Measurements from ENCODE around the gene TEX48.

Gene TEX48

GRCh38 chr9:114723931-114724330 lies 41.9 kb upstream of the TEX48 start:
- H3K27me3 ChIP-seq (ENCODE audit: insufficient read depth, low read length, poor library complexity), result no peaks in the 10 kb centered on the region
- H3K36me3 ChIP-seq (ENCODE audit: control insufficient read depth, insufficient read depth, low read length), result no peaks in the 10 kb centered on the region
- no peak for DNase-seq
- no peak overlapping the region for H3K4me2 ChIP-seq (ENCODE audit: low read length)
- H2AK5ac ChIP-seq (ENCODE audit: low read length), result no peak overlapping the region
- no peak overlapping the region for H3K9ac ChIP-seq (ENCODE audit: low read length)
- H3K4me3 ChIP-seq (ENCODE audit: low read length), result no peak overlapping the region
- no peaks in the 10 kb centered on the region for H3K4me1 ChIP-seq (ENCODE audit: control insufficient read depth, low read depth, low read length)
- no peak overlapping the region for H3K18ac ChIP-seq (ENCODE audit: low read length)
- H3K27ac ChIP-seq (ENCODE audit: low read depth, low read length), result no peak overlapping the region
- H3K79me2 ChIP-seq (ENCODE audit: control insufficient read depth, insufficient read depth, low read length), result no peaks in the 10 kb centered on the region
- no peak overlapping the region for H2BK120ac ChIP-seq (ENCODE audit: low read depth, low read length)
- no peak overlapping the region for H4K5ac ChIP-seq (ENCODE audit: low read length)
- H4K8ac ChIP-seq (ENCODE audit: low read depth, low read length), result no peak overlapping the region
- no peak overlapping the region for H2BK15ac ChIP-seq (replicated peaks; ENCODE audit: low read depth)
- no peak overlapping the region for H3K23ac ChIP-seq (ENCODE audit: low read length)
- no peak overlapping the region for H3K56ac ChIP-seq (ENCODE audit: low read length)
- H2BK5ac ChIP-seq (ENCODE audit: low read length), result no peak overlapping the region
- no peaks in the 10 kb centered on the region for H3K79me1 ChIP-seq (ENCODE audit: low read length)
- no peak overlapping the region for H3K4ac ChIP-seq (ENCODE audit: low read depth, low read length)
- no CpG with 5 or more reads among the region's 1 CpG for whole genome bisulfite sequencing (ENCODE audit: extremely low coverage, insufficient coverage, low lambda C conversion rate)

- Histone ChIP-seq H2BK5ac (ENCODE audit: low read length) (no peak overlapping the region), H3K23ac (ENCODE audit: low read length) (no peak overlapping the region), H3K18ac (ENCODE audit: low read length) (no peak overlapping the region), H3K27me3 (ENCODE audit: insufficient read depth, low read length, poor library complexity) (no peaks in the 10 kb centered on the region), H3K79me2 (ENCODE audit: control insufficient read depth, insufficient read depth, low read length) (no peaks in the 10 kb centered on the region), H3K4ac (ENCODE audit: low read depth, low read length) (no peak overlapping the region), H3K4me3 (ENCODE audit: low read length) (no peak overlapping the region), H3K56ac (ENCODE audit: low read length) (no peak overlapping the region), H2BK120ac (ENCODE audit: low read depth, low read length) (no peak overlapping the region), H3K4me2 (ENCODE audit: low read length) (no peak overlapping the region), H2AK5ac (ENCODE audit: low read length) (no peak overlapping the region), H2BK15ac (replicated peaks; ENCODE audit: low read depth) (no peak overlapping the region), H3K36me3 (ENCODE audit: control insufficient read depth, insufficient read depth, low read length) (no peaks in the 10 kb centered on the region), H3K4me1 (ENCODE audit: control insufficient read depth, low read depth, low read length) (no peaks in the 10 kb centered on the region), H4K8ac (ENCODE audit: low read depth, low read length) (no peak overlapping the region), H3K79me1 (ENCODE audit: low read length) (no peaks in the 10 kb centered on the region), H3K27ac (ENCODE audit: low read depth, low read length) (no peak overlapping the region), H3K9ac (ENCODE audit: low read length) (no peak overlapping the region), H4K5ac (ENCODE audit: low read length) (no peak overlapping the region)
- DNase-seq, result no peak
- WGBS (ENCODE audit: extremely low coverage, insufficient coverage, low lambda C conversion rate), result no CpG with 5 or more reads among the region's 7 CpGs
Observed at GRCh38 chr9:114722937-114723620, 41.1 kb upstream of the TEX48 start.

GRCh38 chr9:114722081-114722621 lies 40.2 kb upstream of the TEX48 start:
- no CpG with 5 or more reads among the region's 7 CpGs for WGBS (ENCODE audit: extremely low coverage, insufficient coverage, low lambda C conversion rate)
- Histone ChIP-seq H3K9ac (ENCODE audit: low read length) (no peak overlapping the region), H3K4ac (ENCODE audit: low read depth, low read length) (no peak overlapping the region), H4K5ac (ENCODE audit: low read length) (no peak overlapping the region), H3K4me2 (ENCODE audit: low read length) (no peak overlapping the region), H3K36me3 (ENCODE audit: control insufficient read depth, insufficient read depth, low read length) (no peaks in the 10 kb centered on the region), H3K79me2 (ENCODE audit: control insufficient read depth, insufficient read depth, low read length) (no peaks in the 10 kb centered on the region), H3K4me3 (ENCODE audit: low read length) (no peak overlapping the region), H3K27me3 (ENCODE audit: insufficient read depth, low read length, poor library complexity) (no peaks in the 10 kb centered on the region), H3K23ac (ENCODE audit: low read length) (no peak overlapping the region), H3K56ac (ENCODE audit: low read length) (no peak overlapping the region), H2AK5ac (ENCODE audit: low read length) (no peak overlapping the region), H2BK5ac (ENCODE audit: low read length) (no peak overlapping the region), H3K79me1 (ENCODE audit: low read length) (no peaks in the 10 kb centered on the region), H3K4me1 (ENCODE audit: control insufficient read depth, low read depth, low read length) (no peaks in the 10 kb centered on the region), H3K27ac (ENCODE audit: low read depth, low read length) (no peak overlapping the region), H2BK15ac (replicated peaks; ENCODE audit: low read depth) (no peak overlapping the region), H3K18ac (ENCODE audit: low read length) (no peak overlapping the region), H2BK120ac (ENCODE audit: low read depth, low read length) (no peak overlapping the region), H4K8ac (ENCODE audit: low read depth, low read length) (no peak overlapping the region)
- DNase-seq, result no peak

GRCh38 chr9:114721491-114722079 lies 39.6 kb upstream of the TEX48 start:
- Histone ChIP-seq H3K4ac (ENCODE audit: low read depth, low read length) (no peak overlapping the region), H3K79me2 (ENCODE audit: control insufficient read depth, insufficient read depth, low read length) (no peaks in the 10 kb centered on the region), H3K79me1 (ENCODE audit: low read length) (no peaks in the 10 kb centered on the region), H3K4me2 (ENCODE audit: low read length) (no peak overlapping the region), H3K27ac (ENCODE audit: low read depth, low read length) (no peak overlapping the region), H4K5ac (ENCODE audit: low read length) (no peak overlapping the region), H3K4me1 (ENCODE audit: control insufficient read depth, low read depth, low read length) (no peaks in the 10 kb centered on the region), H4K8ac (ENCODE audit: low read depth, low read length) (no peak overlapping the region), H2BK5ac (ENCODE audit: low read length) (no peak overlapping the region), H3K4me3 (ENCODE audit: low read length) (no peak overlapping the region), H3K27me3 (ENCODE audit: insufficient read depth, low read length, poor library complexity) (no peaks in the 10 kb centered on the region), H3K56ac (ENCODE audit: low read length) (no peak overlapping the region), H2BK120ac (ENCODE audit: low read depth, low read length) (no peak overlapping the region), H3K36me3 (ENCODE audit: control insufficient read depth, insufficient read depth, low read length) (no peaks in the 10 kb centered on the region), H2AK5ac (ENCODE audit: low read length) (no peak overlapping the region), H3K18ac (ENCODE audit: low read length) (no peak overlapping the region), H2BK15ac (replicated peaks; ENCODE audit: low read depth) (no peak overlapping the region), H3K9ac (ENCODE audit: low read length) (no peak overlapping the region), H3K23ac (ENCODE audit: low read length) (no peak overlapping the region)
- no CpG with 5 or more reads among the region's 8 CpGs for WGBS (ENCODE audit: extremely low coverage, insufficient coverage, low lambda C conversion rate)
- no peak for DNase-seq

- Histone ChIP-seq H3K4me3 (ENCODE audit: low read length) (no peak overlapping the region), H3K4me1 (ENCODE audit: control insufficient read depth, low read depth, low read length) (no peaks in the 10 kb centered on the region), H2BK120ac (ENCODE audit: low read depth, low read length) (no peak overlapping the region), H3K23ac (ENCODE audit: low read length) (no peak overlapping the region), H4K5ac (ENCODE audit: low read length) (no peak overlapping the region), H4K8ac (ENCODE audit: low read depth, low read length) (no peak overlapping the region), H3K79me1 (ENCODE audit: low read length) (no peaks in the 10 kb centered on the region), H3K18ac (ENCODE audit: low read length) (no peak overlapping the region), H3K79me2 (ENCODE audit: control insufficient read depth, insufficient read depth, low read length) (no peaks in the 10 kb centered on the region), H3K4ac (ENCODE audit: low read depth, low read length) (no peak overlapping the region), H3K56ac (ENCODE audit: low read length) (no peak overlapping the region), H3K27ac (ENCODE audit: low read depth, low read length) (no peak overlapping the region), H2BK15ac (replicated peaks; ENCODE audit: low read depth) (no peak overlapping the region), H3K36me3 (ENCODE audit: control insufficient read depth, insufficient read depth, low read length) (no peaks in the 10 kb centered on the region), H2BK5ac (ENCODE audit: low read length) (no peak overlapping the region), H3K27me3 (ENCODE audit: insufficient read depth, low read length, poor library complexity) (no peaks in the 10 kb centered on the region), H3K4me2 (ENCODE audit: low read length) (no peak overlapping the region), H2AK5ac (ENCODE audit: low read length) (no peak overlapping the region), H3K9ac (ENCODE audit: low read length) (no peak overlapping the region)
- WGBS (ENCODE audit: extremely low coverage, insufficient coverage, low lambda C conversion rate), result no CpG with 5 or more reads among the region's 3 CpGs
- no peak for DNase-seq
Observed at GRCh38 chr9:114720086-114720676, 38.2 kb upstream of the TEX48 start.

Measured in mesendoderm (in vitro differentiated cells).